NK-92 treated with Interleukin-12 subunit alpha and Interleukin-12 subunit beta, amount 100 ng/mL, for 24 hours (cell line): ENCODE results near the gene ZNF19.

Experiments
- DNase-seq: peaks from one replicate; lab custom pipeline; 2025; lab: John Stamatoyannopoulos, UW

Gene ZNF19

DNA sequence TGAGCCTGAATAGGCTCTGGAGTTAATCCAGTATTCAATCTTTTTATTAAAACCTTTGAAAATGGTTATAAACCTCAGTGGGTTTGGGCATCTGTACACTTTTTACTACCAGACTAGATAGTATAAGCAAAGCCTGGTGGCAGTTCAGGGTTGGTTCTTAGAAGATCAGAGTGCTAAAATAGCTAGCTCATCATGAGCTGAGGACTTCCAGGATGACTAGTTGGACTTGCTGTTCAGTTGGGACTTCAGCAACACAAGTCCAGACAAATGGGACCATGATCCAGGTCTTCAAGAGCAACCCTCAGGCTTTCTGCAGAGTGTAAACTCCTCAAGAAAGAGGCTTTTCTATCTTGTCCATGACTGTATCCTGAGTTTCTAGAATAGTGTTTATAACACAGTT, 1.2 kb upstream of the ZNF19 start:
- no peak for DNase-seq

DNA sequence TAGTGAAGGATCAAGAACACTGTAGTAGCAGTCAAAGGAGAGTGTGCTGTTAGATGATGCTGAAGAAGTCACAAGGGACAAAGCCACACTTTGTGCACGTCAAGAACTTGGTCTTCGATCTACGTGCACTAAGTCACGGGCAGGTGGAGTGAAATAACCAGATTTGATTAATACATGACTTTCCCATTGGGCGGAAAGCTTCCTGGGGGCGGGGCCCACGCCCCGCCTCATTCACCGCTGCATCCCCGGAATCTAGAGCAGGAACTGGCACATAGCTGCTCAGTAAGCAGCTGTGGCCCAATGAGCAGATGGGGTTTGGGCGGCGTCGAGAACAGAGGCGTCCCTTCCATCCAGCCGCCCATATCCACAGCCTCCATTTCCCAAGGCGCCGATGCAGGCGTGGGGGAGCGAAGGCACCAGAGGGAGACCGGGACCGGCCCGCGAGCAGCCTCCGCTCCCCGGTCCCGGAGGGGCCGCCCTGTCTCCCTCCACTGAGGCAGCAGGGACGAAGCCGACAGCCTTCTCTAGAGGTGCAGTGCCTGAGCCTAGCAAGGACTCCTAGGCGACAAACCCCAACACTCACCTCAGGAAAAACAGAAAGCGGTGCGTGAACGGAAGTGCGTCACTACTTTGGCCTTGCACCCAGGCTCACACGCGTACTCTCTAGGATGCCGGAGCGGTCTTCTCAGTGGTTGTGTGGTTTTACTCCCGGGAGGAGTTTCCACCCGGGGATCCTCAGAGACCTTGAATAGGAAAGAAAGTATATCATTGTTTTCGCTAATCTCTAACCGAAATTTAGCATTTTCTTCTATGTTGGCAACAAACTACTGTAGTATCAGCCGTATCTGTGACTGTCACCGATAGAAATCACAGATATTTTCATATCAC, 4.9 kb downstream of the ZNF19 start:
- DNase-seq, result peak; percentile 50

DNA sequence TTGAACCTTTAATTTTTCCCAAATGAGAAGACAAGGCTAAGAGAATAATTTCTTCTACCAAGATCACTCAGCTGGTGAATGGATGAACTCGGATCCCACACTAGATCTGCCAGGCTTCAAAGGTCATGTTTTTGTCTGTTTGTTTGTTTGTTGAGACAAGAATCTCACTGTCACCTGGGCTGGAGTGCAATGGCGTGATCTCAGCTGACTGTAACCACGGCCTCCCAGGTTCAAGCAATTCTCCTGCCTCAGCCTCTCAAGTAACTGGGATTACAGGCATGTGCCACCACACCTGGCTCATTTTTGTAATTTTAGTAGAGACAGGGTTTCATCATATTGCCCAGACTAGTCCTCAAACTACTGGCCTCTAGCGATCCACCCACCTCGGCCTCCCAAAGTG, 6.6 kb downstream of the ZNF19 start:
- no peak for DNase-seq

DNA sequence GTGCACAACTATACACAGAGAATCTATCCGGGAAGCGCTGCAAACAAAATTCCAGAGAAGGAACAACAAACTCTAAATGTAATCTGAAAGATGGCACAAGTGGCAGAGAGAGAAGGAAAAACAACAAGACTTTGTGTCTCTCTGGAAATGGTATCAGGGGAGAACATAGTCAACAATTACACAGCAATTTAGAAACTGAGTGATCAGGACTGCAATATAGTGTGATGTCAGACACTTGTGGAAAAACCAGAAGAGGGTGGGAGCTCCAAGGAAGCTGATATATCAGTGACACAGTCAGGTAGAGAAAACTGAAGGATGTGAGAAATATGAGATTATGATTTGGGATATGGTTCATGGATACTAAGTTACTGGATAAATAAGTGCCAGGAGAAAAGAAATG, 8.2 kb downstream of the ZNF19 start:
- no peak for DNase-seq

DNA sequence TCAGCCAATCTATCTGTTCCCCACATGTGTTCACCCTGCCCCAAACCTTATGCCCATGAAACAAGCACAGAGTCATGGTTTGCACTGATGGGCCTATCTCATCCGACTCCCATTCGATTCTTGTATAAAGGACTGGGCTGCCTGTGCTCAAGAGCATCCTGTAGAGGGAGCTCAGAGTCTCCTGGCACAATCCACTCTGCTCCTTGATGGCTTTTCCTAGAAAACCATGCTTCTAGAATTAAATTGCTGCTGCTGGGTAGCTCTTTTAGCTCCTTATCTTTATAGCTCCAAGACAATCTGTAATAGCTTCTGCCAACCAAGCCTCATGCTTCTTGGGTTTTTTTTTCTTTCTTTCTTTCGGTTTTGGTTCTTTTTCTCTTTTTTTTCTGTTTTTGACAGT, 9.7 kb downstream of the ZNF19 start:
- DNase-seq, result no peak

DNA sequence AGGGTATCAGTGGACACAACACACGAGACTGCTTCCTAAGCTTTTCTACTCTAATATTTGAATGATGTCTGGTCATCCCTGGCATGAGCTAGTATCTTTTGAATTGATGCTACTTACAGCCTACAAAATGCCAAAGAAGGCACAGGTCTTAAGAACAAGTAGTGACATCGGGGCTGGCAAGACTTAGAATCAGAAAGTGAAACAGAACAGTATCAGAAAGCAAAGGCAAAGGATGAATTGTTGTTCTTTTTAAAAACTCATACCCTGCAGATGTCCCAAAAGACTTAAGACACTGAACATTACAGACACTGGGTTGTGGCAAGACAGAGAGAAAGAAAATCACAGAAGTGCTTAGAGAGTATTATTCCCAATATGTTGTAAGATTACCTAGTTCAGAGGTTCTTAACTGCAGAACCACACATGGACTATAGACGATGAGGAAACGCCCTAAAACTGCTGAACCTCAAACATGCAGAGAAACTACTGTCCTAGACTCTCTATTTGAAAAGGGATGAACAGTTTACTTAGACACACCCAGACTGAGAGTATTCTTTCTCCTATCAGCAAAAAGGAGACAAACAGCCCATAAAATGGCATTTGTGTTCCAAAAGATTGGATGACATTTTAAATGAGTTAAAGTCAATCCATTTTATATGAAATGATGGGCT, 12.5 kb downstream of the ZNF19 start:
- no peak for DNase-seq

DNA sequence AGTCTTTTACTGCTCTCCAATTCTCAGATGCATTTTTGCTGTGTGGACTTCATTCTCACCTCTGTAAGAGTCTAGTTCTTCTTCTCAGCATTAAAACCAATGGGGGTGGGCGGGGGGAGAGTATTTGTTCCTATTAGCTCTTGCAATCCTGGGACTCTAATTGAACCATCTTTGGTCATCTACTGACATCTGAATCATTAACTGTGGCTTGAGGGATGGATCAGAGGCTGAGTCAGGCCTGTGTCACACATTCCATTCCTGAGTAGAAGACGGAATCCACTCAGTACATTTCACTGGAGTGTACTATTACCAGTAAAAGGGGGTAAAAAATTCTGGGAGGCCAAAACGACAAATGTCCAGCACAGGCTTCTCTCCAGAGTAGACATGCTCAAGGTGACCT, 14.3 kb downstream of the ZNF19 start:
- DNase-seq, result no peak

DNA sequence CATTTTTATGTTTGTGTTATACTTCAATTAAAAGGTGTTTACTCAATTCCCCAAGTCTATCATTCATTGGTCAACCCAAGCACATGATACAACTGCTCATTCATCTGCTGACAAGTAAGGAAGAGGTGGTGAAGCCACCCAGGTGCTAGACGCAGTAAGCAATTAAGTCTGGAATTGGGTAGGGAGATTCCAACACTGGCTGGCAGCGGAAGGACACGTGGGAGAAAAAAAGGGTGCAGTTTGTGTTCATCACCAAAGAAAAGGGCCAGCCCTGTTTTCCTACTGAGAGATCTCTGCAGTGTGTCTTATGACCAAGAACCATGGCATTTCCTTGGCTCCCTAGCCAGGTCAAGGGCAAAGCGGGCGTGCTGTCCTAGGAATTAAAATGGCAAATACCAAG, 15.2 kb downstream of the ZNF19 start:
- no peak for DNase-seq

DNA sequence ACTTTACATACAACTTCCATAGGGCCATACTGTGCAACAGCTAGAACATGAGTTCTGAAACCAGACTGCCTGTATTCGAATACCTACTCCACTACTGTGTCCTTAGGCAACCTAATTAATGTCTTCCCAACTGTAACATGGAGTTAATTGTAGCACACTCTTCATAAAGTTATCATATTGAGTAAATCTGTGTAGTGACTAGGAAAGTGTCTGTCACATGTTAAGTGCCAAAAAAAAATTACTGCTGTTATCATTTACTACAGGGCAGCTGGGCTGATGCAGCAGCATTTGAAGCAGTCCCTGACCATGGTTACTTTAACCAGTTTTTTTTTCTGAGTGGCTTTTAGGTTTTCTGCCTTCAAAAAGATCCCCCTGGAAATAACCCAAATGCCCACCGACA, 16.2 kb downstream of the ZNF19 start:
- DNase-seq, result no peak

DNA sequence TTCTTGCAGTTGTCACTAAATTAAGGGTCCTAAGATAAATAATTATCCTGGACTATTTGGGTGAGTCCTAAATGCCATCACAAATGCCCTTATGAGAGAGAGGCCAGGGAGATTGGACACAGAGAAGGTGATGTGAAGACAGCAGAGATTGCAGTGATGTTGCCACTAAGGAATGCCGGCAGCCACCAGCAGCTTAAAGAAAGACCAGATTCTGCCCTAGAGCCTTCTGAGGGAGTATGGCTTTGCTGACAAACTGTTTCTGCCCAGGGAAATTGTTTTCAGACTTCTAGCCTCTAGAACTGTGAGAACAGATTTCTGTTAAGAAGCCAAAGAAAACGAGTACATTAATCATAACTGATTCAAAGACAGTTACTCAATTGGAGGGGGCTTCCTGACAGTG, 17.1 kb downstream of the ZNF19 start:
- no peak for DNase-seq

DNA sequence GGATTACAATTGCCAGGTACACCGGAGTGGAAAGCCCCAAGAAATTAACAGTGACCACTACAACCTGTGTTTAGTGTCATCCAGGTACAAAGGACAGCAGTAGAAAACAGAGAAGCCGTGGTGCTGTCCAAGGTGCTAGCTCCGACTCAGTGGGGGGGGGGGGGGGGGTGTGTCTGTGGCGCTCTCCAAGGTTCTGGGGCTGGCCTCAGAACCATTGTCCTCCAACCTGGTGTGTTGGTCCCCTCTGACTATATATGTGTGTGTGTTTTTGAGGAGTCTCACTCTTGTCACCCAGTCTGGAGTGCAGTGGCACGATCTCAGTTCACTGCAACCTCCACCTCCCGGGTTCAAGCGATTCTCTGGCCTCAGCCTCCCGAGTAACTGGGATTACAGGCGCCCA, 21.3 kb downstream of the ZNF19 start:
- DNase-seq, result no peak

DNA sequence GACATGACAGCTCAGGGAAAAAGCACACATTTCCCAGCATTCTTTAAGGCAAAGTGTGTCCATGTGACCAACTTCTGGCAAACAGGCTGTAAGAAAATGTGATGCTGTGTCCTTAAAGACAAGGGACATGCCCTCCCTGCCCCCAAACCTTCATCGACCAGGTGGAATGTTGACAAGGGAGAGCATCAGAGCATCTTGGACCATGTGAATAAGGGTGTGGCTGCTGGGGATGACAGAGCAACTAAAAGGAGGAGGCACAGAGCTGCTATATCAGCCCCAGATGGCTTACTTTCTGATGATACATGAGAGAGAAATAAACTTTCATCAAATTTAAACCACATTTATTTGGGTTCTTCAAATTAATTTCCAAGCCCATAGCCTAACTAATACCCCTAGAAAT, 24.9 kb downstream of the ZNF19 start:
- DNase-seq, result no peak

DNA sequence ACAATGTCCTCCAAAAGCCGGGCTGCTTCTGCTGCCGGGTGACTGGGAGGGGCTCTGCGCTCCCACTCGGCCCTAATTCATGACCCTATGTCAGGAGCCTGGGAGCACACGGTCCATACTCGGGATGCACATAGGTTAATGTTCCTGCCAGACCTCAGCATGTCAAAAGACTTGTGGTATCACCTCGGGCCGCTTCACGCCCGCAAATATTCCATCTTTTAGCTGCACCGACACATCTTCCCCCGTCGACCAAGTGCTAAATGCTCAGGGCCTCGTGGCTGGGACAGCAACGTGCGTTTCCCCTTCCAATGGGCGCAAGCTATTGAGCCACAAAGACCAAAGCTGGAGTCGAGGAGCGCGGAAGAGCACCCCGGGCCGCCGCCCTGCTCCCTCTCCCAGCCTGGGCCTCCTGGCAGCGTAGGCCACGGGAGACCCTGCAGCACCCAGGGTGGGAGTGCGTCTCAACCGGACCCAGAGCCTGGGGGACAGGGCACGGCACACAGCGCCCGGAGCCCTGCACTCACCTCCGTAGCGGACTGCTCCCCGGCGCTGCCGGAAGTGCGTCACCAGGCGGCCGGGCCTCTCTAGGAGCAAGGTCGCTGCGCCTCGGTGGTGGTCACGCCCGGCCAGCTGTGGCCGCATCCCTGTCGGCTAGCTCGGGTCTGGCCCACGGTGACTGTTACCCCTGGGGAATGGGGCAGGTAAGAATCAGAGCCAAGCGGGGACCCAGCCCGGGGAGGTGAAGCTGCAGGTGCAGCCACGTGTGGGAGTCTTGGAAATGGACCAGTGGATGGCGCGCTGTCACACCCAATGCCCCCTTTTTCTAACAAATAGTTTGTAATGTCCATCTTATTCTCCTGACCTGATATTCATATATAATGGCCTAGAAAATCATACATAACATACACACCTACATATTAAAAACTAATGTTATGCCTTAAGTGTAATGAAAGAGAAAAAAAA, 27.2 kb downstream of the ZNF19 start, which contains the start of gene ZNF23:
Gene ZNF23 (minus strand): TSS at position 562 of the 963 bp plus-strand sequence. CDS start 5,451 bp downstream, outside the sequence.
- peak; percentile 56 for DNase-seq

DNA sequence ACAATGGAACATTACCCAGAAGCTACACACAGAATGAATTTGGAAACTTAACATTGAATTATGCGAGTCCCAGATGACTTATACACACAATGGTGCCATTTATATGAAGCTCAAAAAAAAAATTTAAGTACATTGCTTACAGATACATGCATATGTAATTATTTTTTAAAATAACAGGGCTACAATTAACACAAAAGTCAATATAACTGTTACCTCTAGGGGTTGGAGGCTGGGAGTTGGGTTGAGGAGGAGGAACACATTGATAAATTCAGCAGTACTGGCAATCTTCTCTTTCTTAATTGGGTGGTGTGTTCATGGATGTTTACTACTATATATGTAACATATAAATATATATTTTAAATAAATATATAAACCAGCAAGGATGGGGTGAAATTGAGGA, 28.2 kb downstream of the ZNF19 start:
- DNase-seq, result no peak

DNA sequence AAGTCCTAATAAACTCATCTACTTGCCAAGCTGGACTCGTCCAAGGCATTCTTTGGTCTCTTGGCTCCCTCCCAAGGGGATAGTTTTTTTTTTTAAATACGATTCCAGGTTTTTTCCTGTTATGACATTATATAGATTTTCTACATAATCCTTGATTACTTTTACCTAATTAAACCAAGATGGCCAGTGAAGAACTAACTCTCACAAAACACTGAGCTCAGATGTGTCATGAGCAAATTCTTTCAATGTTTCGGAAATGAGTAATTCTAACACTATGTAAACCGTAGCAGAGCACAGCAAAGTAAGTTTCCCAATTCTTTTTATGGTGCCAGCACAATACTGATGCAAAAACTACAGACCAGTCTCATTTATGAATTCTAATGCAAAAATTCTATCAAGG, 28.9 kb downstream of the ZNF19 start:
- no peak for DNase-seq

DNA sequence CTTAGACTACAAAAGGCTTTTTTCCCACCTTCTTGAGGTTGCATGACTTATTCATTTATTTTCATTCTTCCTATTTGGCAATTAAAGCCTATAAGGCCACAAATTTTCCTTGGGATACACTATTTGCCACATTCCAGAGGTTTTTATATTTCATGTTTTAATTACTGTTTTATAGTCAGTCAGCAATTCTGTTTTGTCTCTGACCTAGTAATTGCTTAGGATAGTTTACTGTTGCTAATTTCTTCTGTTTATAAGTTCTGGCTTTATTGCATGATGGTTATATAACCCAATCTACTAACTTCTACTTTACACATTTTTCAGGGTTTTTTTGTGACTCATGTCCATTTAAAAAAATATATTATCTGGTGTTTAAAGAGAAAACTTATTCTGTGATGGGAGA, 29.6 kb downstream of the ZNF19 start:
- DNase-seq, result no peak

DNA sequence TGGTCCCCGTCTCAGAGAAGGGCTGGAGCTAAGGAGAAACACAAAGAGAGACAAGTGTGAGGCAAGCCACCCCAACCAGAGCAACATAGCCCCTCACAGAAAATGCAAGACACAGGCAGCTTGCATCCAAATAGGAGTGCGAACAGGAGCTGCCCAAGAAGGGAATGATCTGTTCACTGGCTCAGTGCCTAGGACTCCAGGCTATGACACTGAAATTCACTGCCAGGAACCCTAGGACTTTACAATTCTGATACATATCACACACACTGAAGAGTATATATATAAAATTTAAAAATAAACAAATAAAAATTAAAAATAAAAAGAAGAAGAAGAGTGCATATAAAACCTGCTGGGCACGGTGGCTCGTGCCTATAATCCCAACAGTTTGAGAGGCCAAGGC, 32.3 kb downstream of the ZNF19 start:
- no peak for DNase-seq

DNA sequence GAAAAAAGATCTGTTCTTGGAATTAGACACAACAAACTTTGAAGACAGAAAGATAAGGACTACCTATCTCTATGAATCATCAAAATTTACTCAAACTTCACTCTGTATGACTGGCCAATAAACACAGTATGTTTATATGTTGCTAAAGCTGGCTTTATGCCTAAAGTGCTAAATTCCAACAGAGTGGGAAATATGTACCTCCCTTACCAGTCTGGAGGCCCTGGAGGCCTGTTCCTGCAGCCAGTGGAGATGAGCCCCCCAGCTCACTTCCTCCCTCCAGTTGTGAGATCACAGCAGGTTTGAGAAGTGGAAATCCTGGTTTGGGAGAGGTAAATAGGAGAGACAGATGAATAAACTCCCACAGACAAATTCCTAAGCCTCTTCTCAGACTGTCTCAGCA, 36.1 kb downstream of the ZNF19 start:
- no peak for DNase-seq

DNA sequence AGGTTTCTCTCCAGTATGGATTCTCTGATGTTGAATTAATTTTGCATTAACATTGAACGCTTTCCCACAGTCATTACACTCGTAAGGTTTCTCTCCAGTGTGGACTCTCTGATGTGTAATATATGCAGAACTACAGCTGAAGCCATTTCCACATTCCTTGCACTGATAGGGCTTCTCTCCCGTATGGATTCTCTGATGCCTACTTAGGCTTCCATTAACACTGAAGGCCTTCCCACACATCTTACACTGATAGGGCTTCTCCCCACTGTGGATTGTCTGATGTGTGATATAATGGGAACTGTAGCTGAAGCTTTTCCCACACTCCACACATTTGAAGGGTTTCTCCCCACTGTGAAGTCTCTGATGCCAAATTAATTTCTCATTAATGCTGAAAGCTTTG, 40.1 kb downstream of the ZNF19 start:
- DNase-seq, result no peak

DNA sequence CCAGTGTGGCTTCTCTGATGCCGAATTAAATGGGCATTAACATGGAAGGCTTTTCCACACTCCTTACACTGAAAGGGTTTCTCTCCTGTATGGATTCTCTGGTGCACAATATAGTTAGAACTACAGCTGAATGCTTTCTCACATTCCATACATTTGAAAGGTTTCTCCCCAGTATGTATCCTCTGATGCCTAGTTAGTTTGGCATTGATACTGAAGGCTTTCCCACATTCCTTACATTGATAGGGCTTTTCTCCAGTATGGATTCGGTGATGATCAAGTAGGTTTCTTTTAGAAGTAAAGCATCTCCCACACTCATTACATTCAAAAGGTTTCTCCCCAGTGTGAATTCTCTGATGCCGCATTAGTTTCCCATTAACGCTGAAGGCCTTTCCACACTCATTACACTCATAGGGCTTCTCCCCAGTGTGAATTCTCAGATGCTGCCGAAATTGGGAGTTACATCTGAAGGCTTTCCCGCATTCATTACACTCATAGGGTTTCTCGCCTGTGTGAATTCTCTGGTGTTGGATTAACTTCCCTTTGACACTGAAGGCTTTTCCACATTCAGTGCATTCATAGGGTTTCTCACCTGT, 40.8 kb downstream of the ZNF19 start:
- DNase-seq, result no peak

DNA sequence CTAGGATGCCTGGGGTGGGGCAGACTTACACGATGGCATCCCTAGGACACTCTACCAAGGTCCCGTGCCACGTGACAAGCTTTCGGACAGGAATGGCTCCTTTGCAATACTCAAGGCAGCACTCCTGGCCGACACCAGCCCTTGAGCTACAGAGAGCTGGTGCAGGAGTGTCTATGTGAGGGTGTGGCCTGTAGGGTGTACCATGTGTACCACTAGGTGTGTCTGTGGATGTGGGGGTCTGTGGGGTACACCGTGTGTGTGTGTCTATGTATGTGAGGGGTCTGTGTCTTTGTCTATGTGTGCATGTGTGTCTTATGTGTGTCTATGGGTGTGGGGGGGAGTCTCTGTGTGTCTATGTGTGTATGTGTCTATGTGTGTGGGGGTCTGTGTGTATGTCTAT, 45.4 kb downstream of the ZNF19 start:
- no peak for DNase-seq

DNA sequence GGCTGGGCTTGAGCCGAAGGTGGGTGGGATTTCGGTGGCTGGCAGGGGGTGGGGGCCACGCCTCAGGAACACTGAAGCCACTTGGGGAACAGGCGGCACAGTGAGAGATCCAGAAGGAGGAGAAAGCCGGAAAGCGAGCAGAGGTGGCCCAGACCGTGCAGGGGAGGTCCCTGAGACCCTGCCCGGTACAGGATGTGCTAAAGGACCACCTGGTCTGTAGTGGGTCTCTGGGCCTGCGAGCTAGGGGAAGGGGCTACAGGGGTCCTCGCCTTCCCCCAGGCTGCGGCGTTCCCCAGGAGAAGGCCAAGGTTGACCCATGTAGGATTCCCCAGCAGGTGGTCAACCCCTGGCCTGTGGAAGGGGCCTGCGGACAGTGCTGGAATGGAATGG, 47.1 kb downstream of the ZNF19 start, which contains the start of gene TLE7:
Gene TLE7 (minus strand): TSS at position 4 of the 390 bp plus-strand sequence. CDS start 8,730 bp downstream, outside the sequence.
- no peak for DNase-seq
